K562 (cell line): ENCODE measurements around the gene LRRC51.

Source experiments
- HDAC2 ChIP-seq: fragments of 450-650 bp; IDR thresholded peaks from 2 replicates; pipeline ENCODE4 v1.6.1; 2016; ENCODE audit warnings: mild to moderate bottlenecking
- PHB ChIP-seq: fragments of 250-450 bp; sonication (Bioruptor Pico); IDR thresholded peaks from 2 replicates; pipeline ENCODE4 v1.5.0; 2021

- TF ChIP-seq HDAC2 (peak; percentile 77; the same call in 1 of the 2 replicates), PHB (no peak)
Measured at GRCh38 chr11:72080326-72081183, at the start of gene LRRC51, which contains the start of gene NUMA1.
